HepG2 (cell line): ENCODE results near the gene TET3. TPM values are rescaled to one million over a fixed set of nuclear protein-coding genes. Genes with fewer than 3 reads are reported as not detected.
A peak's percentile ranks its signal among the peaks of the same experiment; 100 is the strongest.

Experiments used
- ATF7 ChIP-seq, 2 experiments: fragments of 450-650 bp in 1 of 2; sonication (generic) in 1 of 2; formaldehyde crosslinking in 1 of 2; IDR thresholded peaks; 2 replicates each; pipeline versions ENCODE4 v1.4.0 to v1.6.1; 2016 to 2020; ENCODE audit warnings: antibody characterized with exemption in 1 of 2, mild to moderate bottlenecking in 1 of 2, missing genetic modification reagents in 1 of 2
- EED ChIP-seq: sonication (generic); formaldehyde crosslinking; IDR thresholded peaks from 2 replicates; pipeline ENCODE4 v1.5.0; 2020; ENCODE audit warnings: mild to moderate bottlenecking, missing genetic modification reagents
- ETV6 ChIP-seq: sonication (generic); formaldehyde crosslinking; conservative IDR thresholded peaks from 2 replicates; pipeline ENCODE4 v1.4.0; 2020; ENCODE audit warnings: missing genetic modification reagents
- FLYWCH1 ChIP-seq: sonication (generic); formaldehyde crosslinking; IDR thresholded peaks from 2 replicates; pipeline ENCODE4 v1.8.1; 2023; ENCODE audit warnings: mild to moderate bottlenecking, missing genetic modification reagents
- FOSL1 ChIP-seq: sonication (generic); formaldehyde crosslinking; IDR thresholded peaks from 2 replicates; pipeline ENCODE4 v1.9.0; 2021; ENCODE audit warnings: missing genetic modification reagents, borderline replicate concordance
- FOXM1 ChIP-seq: sonication (generic); formaldehyde crosslinking; IDR thresholded peaks from 2 replicates; pipeline ENCODE4 v1.5.0; 2020; ENCODE audit warnings: missing genetic modification reagents
- HNF1A ChIP-seq, 2 experiments: sonication (generic) in 1 of 2; formaldehyde crosslinking in 1 of 2; IDR thresholded peaks; 2 replicates each; pipeline versions ENCODE4 v1.4.0 to v1.6.1; 2016 to 2020; ENCODE audit warnings: borderline replicate concordance in 1 of 2, low read depth in 1 of 2, mild to moderate bottlenecking in 1 of 2, missing genetic modification reagents in 1 of 2
- HNRNPK ChIP-seq: fragments of 200-400 bp; formaldehyde crosslinking; IDR thresholded peaks from 2 replicates; pipeline ENCODE4 v1.6.1; 2018; ENCODE audit warnings: low read length, low read depth, moderate library complexity, mild to moderate bottlenecking; ENCODE audit not compliant: poor library complexity, severe bottlenecking
- IKZF4 ChIP-seq: sonication (generic); formaldehyde crosslinking; IDR thresholded peaks from 2 replicates; pipeline ENCODE4 v1.5.1; 2020; ENCODE audit warnings: borderline replicate concordance, mild to moderate bottlenecking, low read depth, missing genetic modification reagents; ENCODE audit errors: not compliant biosample characterization
- MXI1 ChIP-seq: IDR thresholded peaks from 3 replicates; pipeline ENCODE4 v1.6.1; 2012; ENCODE audit warnings: low read depth, low read length, inconsistent platforms, borderline replicate concordance
- PRDM15 ChIP-seq: sonication (generic); formaldehyde crosslinking; IDR thresholded peaks from 2 replicates; pipeline ENCODE4 v1.4.0; 2020; ENCODE audit warnings: missing genetic modification reagents
- RAD51 ChIP-seq: fragments of 450-650 bp; IDR thresholded peaks from 2 replicates; pipeline ENCODE4 v1.6.1; 2016; ENCODE audit warnings: borderline replicate concordance
- RBM22 ChIP-seq: fragments of 200-400 bp; formaldehyde crosslinking; optimal IDR thresholded peaks from 2 replicates; pipeline ENCODE3; 2017; ENCODE audit warnings: mild to moderate bottlenecking, low read length, moderate library complexity
- SRY ChIP-seq: sonication (generic); formaldehyde crosslinking; IDR thresholded peaks from 2 replicates; pipeline ENCODE4 v1.8.0; 2022; ENCODE audit warnings: mild to moderate bottlenecking, missing genetic modification reagents
- SUZ12 ChIP-seq: fragments of 150-350 bp; IDR thresholded peaks from 2 replicates; pipeline ENCODE4 v1.6.1; 2014; ENCODE audit warnings: low read depth, low read length
- YEATS4 ChIP-seq: sonication (generic); formaldehyde crosslinking; IDR thresholded peaks from 2 replicates; pipeline ENCODE4 v1.4.0; 2020; ENCODE audit warnings: missing genetic modification reagents, borderline replicate concordance
- ZMYM4 ChIP-seq: sonication (generic); formaldehyde crosslinking; IDR thresholded peaks from 2 replicates; pipeline ENCODE4 v1.8.1; 2023; ENCODE audit warnings: mild to moderate bottlenecking, missing genetic modification reagents
- ZNF572 ChIP-seq: sonication (generic); formaldehyde crosslinking; IDR thresholded peaks from 2 replicates; pipeline ENCODE4 v1.5.1; 2020; ENCODE audit warnings: mild to moderate bottlenecking, missing genetic modification reagents
- ZNF773 ChIP-seq: sonication (generic); formaldehyde crosslinking; IDR thresholded peaks from 2 replicates; pipeline ENCODE4 v1.4.0; 2020; ENCODE audit warnings: missing genetic modification reagents, borderline replicate concordance
- ZNF777 ChIP-seq: sonication (generic); formaldehyde crosslinking; IDR thresholded peaks from 2 replicates; pipeline ENCODE4 v1.4.0; 2020; ENCODE audit warnings: missing genetic modification reagents
- ZSCAN31 ChIP-seq: sonication (generic); formaldehyde crosslinking; IDR thresholded peaks from 2 replicates; pipeline ENCODE4 v1.5.0; 2020; ENCODE audit warnings: low read depth, mild to moderate bottlenecking, missing genetic modification reagents
- polyA plus RNA-seq, 8 experiments: library from polyadenylated mRNA; depleted of rRNA in 3 of 8; stranded (reverse) in 7 of 8; unstranded in 1 of 8; fragments of >200 nt; fragmentation: Illumina TruSeq in 4 of 8; extraction: Trizol in 4 of 8; gene quantifications; 2 replicates each; pipeline versions ENCODE4 v1.2.1 to v1.2.3, GENCODE V29; 2011 to 2016; ENCODE audit warnings: low read depth in 4 of 8, missing spikeins in 1 of 8, mixed read lengths in 1 of 8; ENCODE audit not compliant: insufficient read depth in 1 of 8
- total RNA-seq, 5 experiments: library from RNA; depleted of rRNA; stranded (reverse); fragments of >200 nt; fragmentation: Illumina TruSeq; extraction: Trizol; gene quantifications; 2 replicates each; pipeline ENCODE4 v1.2.3, GENCODE V29; 2016; ENCODE audit warnings: low read depth in 1 of 5

TET3 gene
- total and polyA plus RNA-seq, 2 of the 13 experiments (the other 11 are each of a cell fraction or from before 2014, with no cell fraction given) = 4.3 to 6.8 TPM

- TF ChIP-seq ATF7 (IDR thresholded peaks at IDR 0.05) (no peak), ATF7 (CRISPR knock-in tag; IDR thresholded peaks at IDR 0.05) (0 out of 2 replicates have a peak, but pooled peaks have one; percentile 21), HNRNPK (peak; percentile 51), RBM22 (no peak), ZSCAN31 (CRISPR knock-in tag) (no peak; the same call in 1 of the 2 replicates), ZMYM4 (CRISPR knock-in tag) (peak; percentile 22; the same call in 1 of the 2 replicates), SUZ12 (no peak), ZNF777 (peak; percentile 65; the same call in 1 of the 2 replicates), FOSL1 (no peak), ZNF773 (CRISPR knock-in tag) (0 out of 2 replicates have a peak, but pooled peaks have one; percentile 34), ZNF572 (no peak), IKZF4 (CRISPR knock-in tag) (peak; percentile 26), RAD51 (no peak), ETV6 (CRISPR knock-in tag) (no peak; the same call in 1 of the 2 replicates), FOXM1 (peak; percentile 13; the same call in 1 of the 2 replicates), MXI1 (0 out of 3 replicates have a peak, but pooled peaks have one; percentile 30), PRDM15 (0 out of 2 replicates have a peak, but pooled peaks have one; percentile 43), FLYWCH1 (no peak), YEATS4 (CRISPR knock-in tag) (peak; percentile 86), SRY (peak; percentile 37; the same call in 1 of the 2 replicates), HNF1A (IDR thresholded peaks at IDR 0.05; ENCODE audit: low read depth) (no peak), HNF1A (CRISPR knock-in tag; IDR thresholded peaks at IDR 0.05; ENCODE audit: borderline replicate concordance) (0 out of 2 replicates have a peak, but pooled peaks have one; percentile 19), EED (0 out of 2 replicates have a peak, but pooled peaks have one; percentile 19)
Observed at GRCh38 chr2:73984203-73984921, at the start of gene TET3 (continued).
